AG09319 (cell line): Measurements from ENCODE around the gene MRPL39.

Experiments used
- DNase-seq: peaks from one replicate; pipeline ENCODE4 v3.0.0-alpha.2; 2010; ENCODE audit warnings: low read depth; ENCODE audit errors: extremely low read depth
- CTCF ChIP-seq: IDR thresholded peaks from 2 replicates; pipeline ENCODE4 v1.5.1; 2011; ENCODE audit warnings: low read depth, mild to moderate bottlenecking, inconsistent platforms, low read length, moderate library complexity

MRPL39 gene

GRCh38 chr21:25535849-25536248 is 71.4 kb downstream of the MRPL39 start:
- no peak for TF ChIP-seq CTCF
- DNase-seq, result no peak
